Measurements from ENCODE around the gene EEF1AKMT2.
"Not testable (repeated sequence)": the region's sequence is repeated elsewhere in the genome, so short reads cannot be mapped to it uniquely, and the experiment has no call there.

Gene EEF1AKMT2

GRCh38 chr10:124756156-124756903 lies 35.4 kb downstream of the EEF1AKMT2 start:
- Histone ChIP-seq H3K9me3 (ENCODE audit: control insufficient read depth, low read length) (no peaks in the 10 kb centered on the region), H3K4me3 (ENCODE audit: extremely low read depth, insufficient read depth, low read length, poor library complexity, severe bottlenecking) (no peak overlapping the region), H3K4me1 (ENCODE audit: control insufficient read depth, insufficient read depth, low read length, poor library complexity, severe bottlenecking) (no peaks in the 10 kb centered on the region), H3K36me3 (ENCODE audit: control insufficient read depth, insufficient read depth, low read length) (peaks cover 41% of the 10 kb centered on the region), H3K27ac (ENCODE audit: low read depth, low read length, severe bottlenecking) (no peak overlapping the region)
- no CpG with 5 or more reads among the region's 5 CpGs for WGBS, 2 experiments (ENCODE audit: insufficient coverage in 2 of 2)

- 100% methylated on average over 1 of the region's 2 CpGs for WGBS, 2 experiments (ENCODE audit: insufficient coverage in 2 of 2)
Observed at GRCh38 chr10:124755581-124755980, 36.1 kb downstream of the EEF1AKMT2 start.

DNA sequence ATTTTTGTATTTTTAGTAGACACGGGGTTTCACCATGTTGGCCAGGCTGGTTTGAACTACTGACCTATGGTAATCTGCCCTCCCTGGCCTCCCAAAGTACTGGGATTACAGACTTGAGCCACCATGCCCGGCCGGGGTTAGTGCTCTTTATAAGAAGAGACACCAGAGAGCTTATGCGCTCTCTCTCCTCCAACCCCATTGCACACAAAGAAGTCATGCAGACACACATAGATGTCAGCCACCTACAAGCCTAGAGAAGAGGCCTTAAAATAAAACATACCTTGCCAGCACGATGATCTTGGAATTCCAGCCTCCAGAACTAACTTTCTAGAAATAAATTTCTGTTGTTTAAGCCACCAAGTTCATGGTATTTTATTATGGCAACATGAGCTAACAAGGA lies 37.5 kb downstream of the EEF1AKMT2 start:
- 89 to 94% methylated on average over 3 to 4 of the region's 5 CpGs for WGBS, 2 experiments (ENCODE audit: insufficient coverage in 2 of 2)
- H3K36me3 ChIP-seq (ENCODE audit: control insufficient read depth, insufficient read depth, low read length) = peaks cover 36% of the 10 kb centered on the region

More at GRCh38 chr10:124755581-124755980, 36.1 kb downstream of the EEF1AKMT2 start:
- Histone ChIP-seq H3K4me1 (ENCODE audit: control insufficient read depth, insufficient read depth, low read length, poor library complexity, severe bottlenecking) (no peaks in the 10 kb centered on the region), H3K9me3 (ENCODE audit: control insufficient read depth, low read length) (no peaks in the 10 kb centered on the region), H3K36me3 (ENCODE audit: control insufficient read depth, insufficient read depth, low read length) (peaks cover 42% of the 10 kb centered on the region), H3K4me3 (ENCODE audit: extremely low read depth, insufficient read depth, low read length, poor library complexity, severe bottlenecking) (no peak overlapping the region), H3K27ac (ENCODE audit: low read depth, low read length, severe bottlenecking) (no peak overlapping the region)

DNA sequence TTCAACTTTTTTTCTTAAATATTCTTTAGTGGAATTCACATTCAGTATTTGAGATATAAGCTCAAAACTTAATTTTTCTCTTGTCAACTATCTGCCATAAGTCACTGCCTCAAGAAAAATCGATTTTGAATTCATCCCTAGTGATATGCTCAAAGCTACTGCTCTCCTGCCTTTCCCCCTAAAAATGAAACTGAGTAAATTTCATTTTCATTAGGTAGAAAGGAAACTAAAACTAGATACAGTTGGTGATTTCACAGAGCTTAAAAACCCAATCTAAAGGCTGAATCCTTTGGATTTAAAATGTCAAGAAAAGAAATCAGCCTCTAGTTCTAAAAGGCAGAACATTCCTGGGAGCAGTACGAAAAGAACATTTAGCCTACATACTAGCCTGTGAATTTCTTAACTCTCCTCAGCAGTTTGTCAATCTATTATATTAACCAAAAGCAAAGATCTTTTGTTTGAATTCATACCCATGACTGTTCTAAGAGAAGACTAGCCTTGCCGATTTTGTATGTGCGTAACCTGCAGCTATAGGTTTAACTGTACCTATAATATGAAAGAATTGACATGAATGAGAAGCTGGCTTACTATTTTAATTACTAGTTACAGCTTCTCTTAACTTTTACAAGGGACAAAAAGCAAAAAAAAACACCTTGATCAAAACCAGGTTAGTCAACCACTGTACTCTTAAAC lies 42.6 kb downstream of the EEF1AKMT2 start:
- H3K36me3 ChIP-seq (ENCODE audit: control insufficient read depth, insufficient read depth, low read length) = peaks cover 33% of the 10 kb centered on the region
- 94 to 100% methylated on average over 1 to 2 of the region's 4 CpGs for WGBS, 2 experiments (ENCODE audit: insufficient coverage in 2 of 2)
- H3K4me1 ChIP-seq (ENCODE audit: control insufficient read depth, insufficient read depth, low read length, poor library complexity, severe bottlenecking) = peaks cover 12% of the 10 kb centered on the region
- no peak overlapping the region for H3K27ac ChIP-seq (ENCODE audit: low read depth, low read length, severe bottlenecking)
- H3K4me3 ChIP-seq (ENCODE audit: extremely low read depth, insufficient read depth, low read length, poor library complexity, severe bottlenecking) = no peak overlapping the region
- no peaks in the 10 kb centered on the region for H3K9me3 ChIP-seq (ENCODE audit: control insufficient read depth, low read length)

More for the DNA sequence above, 37.5 kb downstream of the EEF1AKMT2 start:
- no peaks in the 10 kb centered on the region for H3K4me1 ChIP-seq (ENCODE audit: control insufficient read depth, insufficient read depth, low read length, poor library complexity, severe bottlenecking)
- no peaks in the 10 kb centered on the region for H3K9me3 ChIP-seq (ENCODE audit: control insufficient read depth, low read length)
- H3K4me3 ChIP-seq (ENCODE audit: extremely low read depth, insufficient read depth, low read length, poor library complexity, severe bottlenecking) = no peak overlapping the region
- H3K27ac ChIP-seq (ENCODE audit: low read depth, low read length, severe bottlenecking) = no peak overlapping the region

- peaks cover 12% of the 10 kb centered on the region for H3K4me1 ChIP-seq (ENCODE audit: control insufficient read depth, insufficient read depth, low read length, poor library complexity, severe bottlenecking)
- no peak overlapping the region for H3K4me3 ChIP-seq (ENCODE audit: extremely low read depth, insufficient read depth, low read length, poor library complexity, severe bottlenecking)
- H3K27ac ChIP-seq (ENCODE audit: low read depth, low read length, severe bottlenecking) = no peak overlapping the region
- H3K36me3 ChIP-seq (ENCODE audit: control insufficient read depth, insufficient read depth, low read length) = peaks cover 26% of the 10 kb centered on the region
- H3K9me3 ChIP-seq (ENCODE audit: control insufficient read depth, low read length) = no peaks in the 10 kb centered on the region
- WGBS, 2 experiments (ENCODE audit: insufficient coverage in 2 of 2) = 96 to 100% methylated on average over 2 to 3 of the region's 3 CpGs
Observed at GRCh38 chr10:124748166-124748565, 43.5 kb downstream of the EEF1AKMT2 start.

- WGBS, 2 experiments (ENCODE audit: insufficient coverage in 2 of 2) = 100% methylated on average over 1 of the region's 1 CpG
- Histone ChIP-seq H3K4me3 (ENCODE audit: extremely low read depth, insufficient read depth, low read length, poor library complexity, severe bottlenecking) (no peak overlapping the region), H3K9me3 (ENCODE audit: control insufficient read depth, low read length) (no peaks in the 10 kb centered on the region), H3K27ac (ENCODE audit: low read depth, low read length, severe bottlenecking) (no peak overlapping the region), H3K4me1 (ENCODE audit: control insufficient read depth, insufficient read depth, low read length, poor library complexity, severe bottlenecking) (peaks cover 12% of the 10 kb centered on the region), H3K36me3 (ENCODE audit: control insufficient read depth, insufficient read depth, low read length) (peaks cover 25% of the 10 kb centered on the region)
Observed at GRCh38 chr10:124747745-124748144, 43.9 kb downstream of the EEF1AKMT2 start.

- Histone ChIP-seq H3K36me3 (ENCODE audit: control insufficient read depth, insufficient read depth, low read length) (peaks cover 24% of the 10 kb centered on the region), H3K27ac (ENCODE audit: low read depth, low read length, severe bottlenecking) (no peak overlapping the region), H3K9me3 (ENCODE audit: control insufficient read depth, low read length) (no peaks in the 10 kb centered on the region), H3K4me3 (ENCODE audit: extremely low read depth, insufficient read depth, low read length, poor library complexity, severe bottlenecking) (no peak overlapping the region), H3K4me1 (ENCODE audit: control insufficient read depth, insufficient read depth, low read length, poor library complexity, severe bottlenecking) (peaks cover 16% of the 10 kb centered on the region)
- WGBS, 2 experiments (ENCODE audit: insufficient coverage in 2 of 2) = no CpG with 5 or more reads among the region's 2 CpGs
Observed at GRCh38 chr10:124746992-124747391, 44.7 kb downstream of the EEF1AKMT2 start.

DNA sequence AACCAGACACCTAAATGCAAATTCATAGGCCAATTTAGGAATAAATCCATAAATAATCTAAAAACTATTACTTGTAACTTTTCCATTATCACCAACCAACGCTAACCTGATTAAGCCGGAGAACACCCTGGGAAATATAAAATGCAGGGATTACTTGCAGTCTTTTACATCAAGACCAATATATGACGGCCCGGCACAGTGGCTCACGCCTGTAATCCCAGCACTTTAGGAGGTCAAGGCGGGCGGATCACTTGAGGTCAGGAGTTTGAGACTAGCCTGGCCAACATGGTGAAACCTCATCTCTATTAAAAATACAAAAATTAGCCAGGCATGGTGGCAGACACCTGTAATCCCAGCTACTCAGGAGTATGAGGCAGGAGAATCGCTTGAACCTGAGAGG lies 45.2 kb downstream of the EEF1AKMT2 start:
- not testable (repeated sequence) for H3K27ac ChIP-seq (ENCODE audit: low read depth, low read length, severe bottlenecking); H3K9me3 ChIP-seq (ENCODE audit: control insufficient read depth, low read length); H3K4me3 ChIP-seq (ENCODE audit: extremely low read depth, insufficient read depth, low read length, poor library complexity, severe bottlenecking)
- H3K36me3 ChIP-seq (ENCODE audit: control insufficient read depth, insufficient read depth, low read length) = peaks cover 24% of the 10 kb centered on the region
- H3K4me1 ChIP-seq (ENCODE audit: control insufficient read depth, insufficient read depth, low read length, poor library complexity, severe bottlenecking) = peaks cover 20% of the 10 kb centered on the region
- WGBS, 2 experiments (ENCODE audit: insufficient coverage in 2 of 2) = 97 to 100% methylated on average over 5 to 6 of the region's 8 CpGs

DNA sequence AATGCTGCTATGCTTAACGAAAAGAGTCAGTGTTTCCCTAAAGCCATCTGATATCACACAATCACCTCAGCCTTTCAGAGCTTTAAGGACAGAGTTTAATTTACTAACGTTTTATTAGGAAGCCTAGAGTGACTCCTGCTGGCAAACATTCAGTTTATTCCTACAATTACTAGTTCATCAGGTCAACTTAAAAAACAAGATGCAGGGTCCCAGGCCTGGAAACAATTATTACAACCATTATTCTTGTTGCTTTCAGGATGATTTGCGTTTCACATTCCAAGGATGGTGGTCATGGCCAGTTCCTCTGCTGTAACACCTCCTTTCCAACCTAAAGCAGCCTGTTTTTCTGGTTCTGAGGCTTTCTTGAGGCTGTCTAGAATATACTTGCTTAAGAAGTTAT lies 46.0 kb downstream of the EEF1AKMT2 start:
- Histone ChIP-seq H3K36me3 (ENCODE audit: control insufficient read depth, insufficient read depth, low read length) (peaks cover 19% of the 10 kb centered on the region), H3K9me3 (ENCODE audit: control insufficient read depth, low read length) (no peaks in the 10 kb centered on the region), H3K27ac (ENCODE audit: low read depth, low read length, severe bottlenecking) (peak overlapping the region; percentile 74), H3K4me3 (ENCODE audit: extremely low read depth, insufficient read depth, low read length, poor library complexity, severe bottlenecking) (no peak overlapping the region), H3K4me1 (ENCODE audit: control insufficient read depth, insufficient read depth, low read length, poor library complexity, severe bottlenecking) (peaks cover 26% of the 10 kb centered on the region)
- 51 to 68% methylated on average over 2 of the region's 3 CpGs for WGBS, 2 experiments (ENCODE audit: insufficient coverage in 2 of 2)

- no peak overlapping the region for H3K4me3 ChIP-seq (ENCODE audit: extremely low read depth, insufficient read depth, low read length, poor library complexity, severe bottlenecking)
- peaks cover 15% of the 10 kb centered on the region for H3K36me3 ChIP-seq (ENCODE audit: control insufficient read depth, insufficient read depth, low read length)
- H3K4me1 ChIP-seq (ENCODE audit: control insufficient read depth, insufficient read depth, low read length, poor library complexity, severe bottlenecking) = peaks cover 30% of the 10 kb centered on the region
- H3K27ac ChIP-seq (ENCODE audit: low read depth, low read length, severe bottlenecking) = peak overlapping the region; percentile 74
- H3K9me3 ChIP-seq (ENCODE audit: control insufficient read depth, low read length) = no peaks in the 10 kb centered on the region
- WGBS, 2 experiments (ENCODE audit: insufficient coverage in 2 of 2) = 77 to 100% methylated on average over 2 of the region's 4 CpGs
Observed at GRCh38 chr10:124745252-124745651, 46.4 kb downstream of the EEF1AKMT2 start.

All from mesodermal cell (in vitro differentiated cells).